A673 (cell line): ENCODE data around the gene RPUSD2. TPM values are rescaled to one million over a fixed set of nuclear protein-coding genes. Genes with fewer than 3 reads are reported as not detected.

Experiments used
- BruUV-seq: library from RNA; stranded (reverse); fragments of 400-500 nt; replicated peaks from 2 replicates; lab custom pipeline; 2021; lab: Mats Ljungman, UMichigan
- CTCF ChIA-PET: fragments of 300-600 bp; sonication (Branson Sonifier 250); formaldehyde crosslinking; loops from one replicate; lab custom pipeline; 2022; ENCODE audit warnings: antibody characterized with exemption; lab: Charles Lee
- POLR2A ChIA-PET: fragments of 300-600 bp; sonication (Branson Sonifier 250); formaldehyde crosslinking; loops from one replicate; lab custom pipeline; 2022; ENCODE audit warnings: antibody characterized with exemption; ENCODE audit not compliant: low non-redundant PET; lab: Charles Lee
- DNase-seq: peaks from one replicate; pipeline ENCODE4 v3.0.0-alpha.2; 2015; ENCODE audit warnings: low spot score
- H3K27ac ChIP-seq: fragments of 200-600 bp; sonication (generic); 2 replicates; pipeline ENCODE4 v1.5.1; 2016; ENCODE audit warnings: mixed run types, low read depth, mild to moderate bottlenecking, mixed read lengths, antibody characterized with exemption, low read length; ENCODE audit not compliant: poor library complexity, severe bottlenecking
- H3K27me3 ChIP-seq: fragments of 200-600 bp; sonication (generic); replicated peaks from 2 replicates; pipeline ENCODE4 v1.6.1; 2017; ENCODE audit warnings: mixed run types, low read depth, mild to moderate bottlenecking, mixed read lengths, antibody characterized with exemption, low read length; ENCODE audit not compliant: insufficient read depth, poor library complexity
- H3K36me3 ChIP-seq: fragments of 200-600 bp; sonication (generic); 2 replicates; pipeline ENCODE4 v1.6.1; 2016; ENCODE audit warnings: mixed run types, mild to moderate bottlenecking, mixed read lengths, antibody characterized with exemption, low read length; ENCODE audit not compliant: insufficient read depth, poor library complexity, severe bottlenecking
- H3K4me1 ChIP-seq: fragments of 200-600 bp; sonication (generic); 2 replicates; pipeline ENCODE4 v1.6.1; 2017; ENCODE audit warnings: mixed run types, mild to moderate bottlenecking, mixed read lengths, antibody characterized with exemption, low read length; ENCODE audit not compliant: insufficient read depth, poor library complexity, severe bottlenecking
- H3K4me3 ChIP-seq: fragments of 200-600 bp; sonication (generic); 2 replicates; pipeline ENCODE4 v1.5.1; 2016; ENCODE audit warnings: low read depth, mixed run types, mild to moderate bottlenecking, mixed read lengths, low read length; ENCODE audit not compliant: poor library complexity, severe bottlenecking
- H3K9me3 ChIP-seq: fragments of 200-600 bp; sonication (generic); 2 replicates; pipeline ENCODE4 v1.6.1; 2016; ENCODE audit warnings: mixed run types, low read depth, mild to moderate bottlenecking, mixed read lengths, antibody characterized with exemption, low read length; ENCODE audit not compliant: poor library complexity, severe bottlenecking
- EZH2 ChIP-seq: fragments of 200-600 bp; sonication (generic); IDR thresholded peaks from 2 replicates; pipeline ENCODE4 v1.6.1; 2017; ENCODE audit warnings: borderline replicate concordance, low read depth, mild to moderate bottlenecking, mixed read lengths, antibody characterized with exemption, low read length; ENCODE audit not compliant: poor library complexity, severe bottlenecking
- intact Hi-C: fragments of 100-400 bp; cut with micrococcal nuclease; formaldehyde crosslinking; loops from one replicate; pipeline ENCODE4 v1.10.0; 2022; ENCODE audit not compliant: unreplicated experiment
- total RNA-seq: library from RNA; stranded (reverse); gene quantifications from 2 replicates; pipeline ENCODE4 v1.2.3, GENCODE V29; 2021
- TF ChIP-seq, protein P1 (sequence below): fragments of 300-800, 200-600 bp; sonication (generic); conservative IDR thresholded peaks from 2 replicates; pipeline ENCODE4 v1.5.1; 2017; ENCODE audit warnings: low read depth, mild to moderate bottlenecking, antibody characterized with exemption, low read length, moderate library complexity, mixed read lengths

The RPUSD2 gene
- total RNA-seq, 1 experiment from 2014 or later = 18.1 TPM

DNA sequence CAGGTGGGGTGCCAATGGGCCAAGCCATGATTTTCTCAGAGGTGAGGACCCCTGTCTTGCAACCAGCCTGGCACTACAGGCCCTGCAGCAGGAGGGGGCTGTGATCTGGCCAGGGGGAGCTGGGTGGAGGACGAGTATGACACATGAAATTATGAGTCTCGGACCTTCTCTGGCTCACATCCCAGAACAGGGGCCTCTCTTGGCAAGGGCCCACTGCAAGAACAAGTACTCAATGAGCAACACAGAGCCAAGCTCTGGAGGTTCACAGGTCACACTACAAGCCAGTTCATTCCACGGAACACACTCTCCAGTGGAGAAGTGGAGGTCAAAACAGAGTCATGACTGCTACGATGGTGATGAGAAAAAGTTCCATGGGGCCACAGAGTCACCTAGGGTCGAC lies 32.6 kb upstream of the RPUSD2 start:
- ChIA-PET CTCF (no interaction called here), POLR2A (no interaction called here)
- H3K4me3 ChIP-seq = no peak overlapping the region
- H3K27ac ChIP-seq = no peak overlapping the region
- no peak for TF ChIP-seq EZH2
- TF ChIP-seq, protein P1, sequence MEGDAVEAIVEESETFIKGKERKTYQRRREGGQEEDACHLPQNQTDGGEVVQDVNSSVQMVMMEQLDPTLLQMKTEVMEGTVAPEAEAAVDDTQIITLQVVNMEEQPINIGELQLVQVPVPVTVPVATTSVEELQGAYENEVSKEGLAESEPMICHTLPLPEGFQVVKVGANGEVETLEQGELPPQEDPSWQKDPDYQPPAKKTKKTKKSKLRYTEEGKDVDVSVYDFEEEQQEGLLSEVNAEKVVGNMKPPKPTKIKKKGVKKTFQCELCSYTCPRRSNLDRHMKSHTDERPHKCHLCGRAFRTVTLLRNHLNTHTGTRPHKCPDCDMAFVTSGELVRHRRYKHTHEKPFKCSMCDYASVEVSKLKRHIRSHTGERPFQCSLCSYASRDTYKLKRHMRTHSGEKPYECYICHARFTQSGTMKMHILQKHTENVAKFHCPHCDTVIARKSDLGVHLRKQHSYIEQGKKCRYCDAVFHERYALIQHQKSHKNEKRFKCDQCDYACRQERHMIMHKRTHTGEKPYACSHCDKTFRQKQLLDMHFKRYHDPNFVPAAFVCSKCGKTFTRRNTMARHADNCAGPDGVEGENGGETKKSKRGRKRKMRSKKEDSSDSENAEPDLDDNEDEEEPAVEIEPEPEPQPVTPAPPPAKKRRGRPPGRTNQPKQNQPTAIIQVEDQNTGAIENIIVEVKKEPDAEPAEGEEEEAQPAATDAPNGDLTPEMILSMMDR = no peak
- H3K4me1 ChIP-seq = no peaks in the 10 kb centered on the region
- DNase-seq = no peak
- H3K27me3 ChIP-seq = no peaks in the 10 kb centered on the region
- H3K36me3 ChIP-seq = no peaks in the 10 kb centered on the region
- no peaks in the 10 kb centered on the region for H3K9me3 ChIP-seq
- no TSS peak for BruUV-seq
- intact Hi-C loops = no loop called here

DNA sequence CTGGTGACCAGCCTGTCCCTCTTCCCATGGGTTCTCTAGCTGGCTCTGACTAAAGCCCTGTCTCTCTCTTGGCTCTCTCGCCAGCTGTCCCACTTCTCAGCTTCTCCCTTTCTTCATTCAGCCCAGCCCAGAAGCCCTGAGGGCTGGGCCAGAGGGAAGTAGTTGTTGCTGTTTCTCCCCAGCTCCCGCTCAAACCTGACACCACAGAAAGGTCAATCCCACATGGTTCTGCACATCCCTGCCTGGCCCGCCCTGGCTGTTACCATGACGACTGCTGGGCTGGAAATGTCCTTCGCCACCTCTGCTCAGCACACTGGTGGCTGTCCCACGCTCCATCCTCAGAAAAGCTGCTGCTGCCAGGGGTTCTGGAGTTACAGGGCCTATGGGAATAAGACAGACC lies 30.1 kb upstream of the RPUSD2 start:
- Histone ChIP-seq H3K36me3 (no peaks in the 10 kb centered on the region), H3K27me3 (no peaks in the 10 kb centered on the region), H3K4me3 (no peak overlapping the region), H3K27ac (no peak overlapping the region), H3K4me1 (no peaks in the 10 kb centered on the region), H3K9me3 (no peaks in the 10 kb centered on the region)
- no peak for TF ChIP-seq EZH2
- TF ChIP-seq, protein P1 = no peak
- ChIA-PET POLR2A (no interaction called here), CTCF (no interaction called here)
- intact Hi-C loops = no loop called here
- DNase-seq = no peak
- no TSS peak for BruUV-seq

DNA sequence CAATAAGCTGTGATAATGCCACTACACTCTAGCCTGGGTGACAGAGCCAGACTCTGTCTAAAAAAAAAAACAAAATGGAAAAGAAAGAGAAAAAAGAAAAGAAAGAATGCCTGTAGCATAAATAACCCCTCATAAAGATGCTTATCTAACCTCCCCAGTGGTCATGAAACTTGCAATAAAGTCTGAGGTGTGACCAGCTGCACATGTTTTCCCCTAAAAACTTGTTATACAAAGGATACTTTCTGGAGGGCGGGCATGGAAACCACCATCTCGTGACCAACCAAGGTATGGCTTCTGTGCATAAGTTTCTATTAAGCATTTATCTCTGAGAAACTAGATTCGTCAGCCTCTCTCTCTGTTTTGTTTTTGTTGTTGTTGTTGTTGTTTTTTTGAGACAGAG lies 26.0 kb upstream of the RPUSD2 start:
- Histone ChIP-seq H3K36me3 (no peaks in the 10 kb centered on the region), H3K27me3 (no peaks in the 10 kb centered on the region), H3K4me3 (no peak overlapping the region), H3K27ac (no peak overlapping the region), H3K9me3 (no peaks in the 10 kb centered on the region), H3K4me1 (no peaks in the 10 kb centered on the region)
- TF ChIP-seq, protein P1 = no peak
- no peak for TF ChIP-seq EZH2
- ChIA-PET POLR2A (no interaction called here), CTCF (no interaction called here)
- no TSS peak for BruUV-seq
- no peak for DNase-seq
- intact Hi-C loops = no loop called here
